IPS DF 4.7 (cell line): ENCODE results near the gene THBD.

Experiments
- DNase-seq: peaks from one replicate; pipeline ENCODE4 v3.0.0-alpha.2; 2013; ENCODE audit warnings: low spot score; ENCODE audit errors: extremely low read depth

THBD gene

DNA sequence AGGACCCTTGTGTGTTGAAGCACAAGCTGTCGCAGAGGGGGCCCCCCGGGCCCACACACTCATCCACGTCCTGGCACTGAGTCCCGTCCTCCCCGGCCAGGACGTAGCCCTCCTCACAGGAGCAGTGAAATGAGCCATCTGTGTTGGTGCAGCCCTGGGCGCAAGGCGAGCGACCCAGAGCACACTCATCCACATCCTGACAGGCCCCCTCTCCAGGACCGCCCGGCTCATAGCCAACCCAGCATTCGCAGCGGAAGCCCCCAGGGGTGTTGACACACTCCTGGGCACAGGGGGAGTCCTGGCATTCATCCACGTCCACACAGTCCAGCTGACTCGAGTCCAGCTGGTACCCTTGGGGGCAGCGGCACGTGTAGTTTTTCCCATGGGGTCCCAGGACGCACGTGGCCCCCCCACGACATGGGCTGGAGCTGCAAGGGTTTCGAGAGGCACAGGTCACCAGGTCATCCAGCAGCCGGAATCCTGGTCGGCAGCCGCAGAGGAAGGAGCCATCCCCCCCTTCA, 35.4 kb upstream of the THBD start:
- DNase-seq: no peak

DNA sequence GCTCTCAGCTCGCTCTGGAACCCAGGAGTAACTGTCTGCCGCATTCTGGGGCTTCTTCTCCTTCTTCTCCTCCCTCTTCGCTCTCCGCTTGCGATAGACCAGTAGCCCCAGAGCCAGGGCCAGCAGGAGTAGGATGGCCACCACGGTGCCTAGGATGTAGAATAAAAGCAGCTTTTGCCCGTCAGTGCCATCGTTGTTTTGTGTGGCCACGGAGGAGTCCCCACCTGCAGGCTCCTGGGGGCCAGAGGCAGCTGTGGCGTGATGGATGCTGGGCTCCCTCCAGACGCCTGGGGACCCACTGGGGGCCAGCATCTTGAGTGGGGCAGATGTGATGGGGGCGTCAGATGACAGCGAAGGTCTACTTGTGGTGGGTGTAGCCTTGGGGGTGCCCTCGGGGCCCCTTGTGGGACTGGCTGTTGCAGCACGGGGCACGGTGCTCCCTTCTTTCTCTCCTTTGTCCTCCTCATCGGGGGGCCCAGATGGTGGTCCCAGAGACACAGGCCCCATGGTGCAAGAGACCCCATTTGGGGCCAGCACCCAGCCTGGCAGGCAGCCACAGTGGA, 34.9 kb upstream of the THBD start:
- DNase-seq: no peak

DNA sequence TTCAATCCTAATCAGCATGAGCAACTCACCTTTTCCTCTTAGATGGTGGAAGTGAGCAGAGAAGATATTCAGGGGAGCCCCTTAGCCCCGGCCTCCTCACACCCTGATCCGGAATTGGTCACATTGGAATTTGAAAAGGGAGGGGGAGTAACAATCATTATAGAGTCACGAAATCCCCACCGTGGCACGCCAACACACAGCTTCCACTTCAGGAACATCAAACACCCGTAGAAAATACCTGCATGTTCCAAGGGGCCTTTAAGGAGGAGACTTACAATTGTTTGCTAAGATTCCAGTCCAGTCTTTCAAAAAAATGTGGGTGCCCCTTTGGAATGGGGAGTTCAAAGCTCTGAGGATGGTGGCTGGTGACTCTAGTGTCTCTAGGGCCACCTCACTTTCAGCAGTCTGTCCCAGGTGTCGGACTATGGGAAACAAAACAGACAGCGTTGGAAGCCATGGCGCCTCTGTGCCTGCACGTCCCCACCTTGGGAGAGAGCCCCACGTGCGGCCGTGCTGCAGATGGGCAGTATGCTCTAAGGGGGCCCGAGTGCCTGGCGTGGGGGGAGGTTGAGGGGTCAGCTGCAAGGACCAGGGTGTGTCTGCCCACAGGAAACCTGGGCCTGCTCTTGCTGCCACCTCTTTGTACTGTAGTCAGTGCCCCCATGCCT, 34.2 kb upstream of the THBD start:
- DNase-seq: no peak

DNA sequence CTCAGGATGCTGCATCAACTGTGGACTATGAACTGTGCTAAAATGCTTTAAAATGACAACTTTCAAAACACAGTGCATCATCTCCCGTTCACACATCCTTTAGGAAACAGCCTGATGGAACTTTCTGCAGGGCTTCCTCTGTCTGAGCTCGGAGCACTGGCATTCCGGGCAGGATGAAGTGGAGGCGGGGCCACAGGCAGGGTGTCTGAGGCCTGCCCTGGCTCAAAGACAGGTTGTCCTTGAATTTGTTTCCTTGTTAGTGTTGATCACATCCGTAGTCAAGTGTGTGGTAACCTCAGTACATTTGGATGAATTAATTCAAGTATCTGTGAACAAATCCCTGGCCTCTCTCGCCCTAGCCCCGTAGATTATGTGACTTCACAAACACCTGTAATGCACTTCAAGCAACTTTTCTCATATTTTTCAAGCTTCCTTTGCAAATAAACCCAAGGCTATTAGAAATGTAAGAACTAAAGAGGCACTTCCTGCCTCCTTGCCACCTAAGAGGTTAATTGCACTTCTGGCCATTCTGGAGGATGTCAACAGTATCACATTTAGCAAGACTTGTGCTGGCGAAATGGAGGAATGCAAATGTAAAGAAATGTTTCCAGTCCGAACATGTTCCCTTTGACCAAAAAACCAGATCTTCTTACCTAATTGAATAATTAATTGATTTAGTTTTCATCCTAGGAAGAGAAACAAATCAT, 33.5 kb upstream of the THBD start:
- no peak for DNase-seq

DNA sequence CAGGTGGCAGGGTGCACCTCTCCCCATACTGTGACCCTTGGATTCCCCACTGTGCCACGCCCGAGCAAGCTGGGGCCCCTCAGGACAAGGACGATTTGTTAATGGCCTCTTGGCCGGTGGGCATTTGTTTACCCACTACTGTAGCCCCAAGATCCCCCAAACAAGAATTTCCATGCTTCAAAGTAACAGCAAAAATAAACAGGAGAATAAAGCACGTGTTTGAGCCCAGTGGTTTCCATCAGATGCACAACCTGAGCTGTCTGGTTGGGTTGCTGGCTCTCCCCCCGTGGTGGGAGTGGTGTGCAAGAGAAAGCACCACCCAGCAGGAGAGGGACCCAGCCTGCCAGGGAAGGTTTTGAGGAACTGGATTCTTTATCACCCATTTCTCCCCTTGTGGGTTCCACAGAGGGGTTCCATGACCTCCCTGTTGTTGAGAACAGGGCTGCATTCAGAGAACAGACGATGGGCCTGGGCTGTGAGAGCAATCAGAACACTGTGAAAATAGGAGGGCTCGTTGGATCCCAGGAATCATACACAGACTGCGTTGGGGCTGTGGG, 31.9 kb upstream of the THBD start:
- DNase-seq: no peak

- DNase-seq: no peak
These were observed 31.0 kb upstream of the THBD start for GRCh38 chr20:23080521-23080920.

DNA sequence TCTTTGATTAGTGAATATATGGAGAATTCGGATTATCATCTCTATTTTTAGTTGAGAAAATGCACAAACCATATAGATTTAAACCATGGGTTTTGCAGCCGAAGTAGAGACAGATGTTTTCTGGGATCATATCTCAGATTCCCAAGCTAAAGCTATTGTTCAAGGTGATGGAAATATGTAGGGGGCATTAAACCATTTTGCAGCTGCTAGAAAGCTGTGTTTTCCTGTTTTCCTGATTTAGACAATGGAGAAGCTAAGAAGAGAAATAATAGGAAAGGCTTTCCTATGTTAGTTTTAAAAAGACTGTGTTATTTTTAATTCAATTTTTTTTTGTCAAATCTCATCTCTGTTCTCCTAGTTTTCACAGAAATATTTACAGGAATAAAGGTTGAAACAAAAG, 30.5 kb upstream of the THBD start:
- no peak for DNase-seq

GRCh38 chr20:23079016-23079351, 29.5 kb upstream of the THBD start:
- DNase-seq: no peak

- no peak for DNase-seq
These were observed 29.0 kb upstream of the THBD start for GRCh38 chr20:23078351-23079015.

GRCh38 chr20:23077277-23077676, 27.8 kb upstream of the THBD start:
- no peak for DNase-seq

DNA sequence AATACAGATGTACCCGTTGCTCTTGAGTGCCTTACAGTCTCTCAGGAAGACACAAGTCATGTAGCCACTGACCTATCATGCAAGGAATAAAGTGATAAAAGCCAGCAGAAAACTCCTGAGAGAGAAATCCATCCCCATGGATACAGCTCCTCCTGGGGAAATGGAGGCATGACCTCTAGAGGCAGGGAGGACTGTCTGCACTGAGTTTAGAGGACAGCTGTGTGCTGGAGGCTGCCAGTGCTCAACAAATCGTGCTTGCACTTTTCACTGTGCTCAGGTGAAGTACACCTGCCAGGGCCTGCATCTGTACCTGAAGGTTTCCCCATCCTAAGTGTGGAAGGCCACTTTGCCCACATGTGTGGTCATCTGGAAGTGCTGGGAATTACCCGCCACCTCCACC, 24.6 kb upstream of the THBD start:
- DNase-seq: no peak

- no peak for DNase-seq
These were observed 23.6 kb upstream of the THBD start for GRCh38 chr20:23072892-23073586.

- no peak for DNase-seq
These were observed 22.5 kb upstream of the THBD start for GRCh38 chr20:23071996-23072395.

DNA sequence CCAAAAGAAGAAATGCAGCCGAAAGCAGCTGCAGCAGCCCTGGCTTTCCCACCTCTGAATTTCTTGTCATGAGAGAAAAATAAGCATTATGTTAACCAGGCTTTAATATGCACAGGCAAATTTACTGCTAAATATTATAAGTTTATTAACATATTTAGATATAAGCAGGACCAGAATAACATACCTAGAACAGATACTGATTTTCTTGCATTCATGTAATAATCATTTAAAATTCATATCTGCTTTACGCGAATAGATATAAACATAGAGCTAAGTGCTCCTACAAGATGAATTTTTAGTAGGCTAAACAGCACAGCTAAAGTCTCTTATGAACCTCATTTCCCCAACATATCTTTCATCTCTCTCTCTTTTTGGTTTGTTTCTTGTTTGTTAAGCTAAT, 21.9 kb upstream of the THBD start:
- no peak for DNase-seq

DNA sequence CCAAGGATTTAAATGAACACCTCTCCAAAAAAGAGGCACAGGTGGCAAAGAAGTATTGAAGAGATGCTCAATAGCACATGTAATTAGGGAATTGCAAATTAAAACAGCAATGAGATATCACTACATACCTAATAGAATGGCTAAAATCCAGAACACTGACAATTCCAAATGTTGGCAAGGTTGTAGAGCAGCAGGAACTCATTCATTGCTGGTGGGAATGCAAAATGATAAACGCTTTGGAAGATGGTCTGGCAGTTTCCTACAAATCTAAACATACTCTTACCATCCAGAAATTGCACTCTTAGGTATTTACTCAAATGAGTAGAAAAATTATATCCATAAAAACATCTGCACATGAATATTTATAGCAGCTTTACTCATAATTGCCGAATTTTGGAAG, 19.6 kb upstream of the THBD start:
- no peak for DNase-seq

GRCh38 chr20:23068283-23068682, 18.8 kb upstream of the THBD start:
- no peak for DNase-seq

DNA sequence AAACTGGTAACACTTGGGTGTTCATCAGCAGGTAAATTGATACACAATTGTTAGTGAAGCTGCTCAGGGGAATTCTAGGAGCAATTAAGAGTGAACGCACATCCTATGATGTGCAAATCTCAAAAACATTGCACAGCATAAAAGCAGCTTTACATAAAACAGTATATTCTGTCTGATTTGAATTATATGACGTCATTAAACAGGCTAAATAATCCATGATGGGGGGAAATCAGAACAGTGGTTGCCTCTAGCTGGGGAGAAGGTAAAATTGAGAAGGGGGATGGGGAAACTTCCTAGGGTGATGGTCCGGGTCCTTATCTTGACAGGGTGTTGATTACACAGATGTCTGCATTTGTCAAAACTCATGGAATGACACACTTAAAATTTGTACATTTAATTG, 17.3 kb upstream of the THBD start:
- no peak for DNase-seq

DNA sequence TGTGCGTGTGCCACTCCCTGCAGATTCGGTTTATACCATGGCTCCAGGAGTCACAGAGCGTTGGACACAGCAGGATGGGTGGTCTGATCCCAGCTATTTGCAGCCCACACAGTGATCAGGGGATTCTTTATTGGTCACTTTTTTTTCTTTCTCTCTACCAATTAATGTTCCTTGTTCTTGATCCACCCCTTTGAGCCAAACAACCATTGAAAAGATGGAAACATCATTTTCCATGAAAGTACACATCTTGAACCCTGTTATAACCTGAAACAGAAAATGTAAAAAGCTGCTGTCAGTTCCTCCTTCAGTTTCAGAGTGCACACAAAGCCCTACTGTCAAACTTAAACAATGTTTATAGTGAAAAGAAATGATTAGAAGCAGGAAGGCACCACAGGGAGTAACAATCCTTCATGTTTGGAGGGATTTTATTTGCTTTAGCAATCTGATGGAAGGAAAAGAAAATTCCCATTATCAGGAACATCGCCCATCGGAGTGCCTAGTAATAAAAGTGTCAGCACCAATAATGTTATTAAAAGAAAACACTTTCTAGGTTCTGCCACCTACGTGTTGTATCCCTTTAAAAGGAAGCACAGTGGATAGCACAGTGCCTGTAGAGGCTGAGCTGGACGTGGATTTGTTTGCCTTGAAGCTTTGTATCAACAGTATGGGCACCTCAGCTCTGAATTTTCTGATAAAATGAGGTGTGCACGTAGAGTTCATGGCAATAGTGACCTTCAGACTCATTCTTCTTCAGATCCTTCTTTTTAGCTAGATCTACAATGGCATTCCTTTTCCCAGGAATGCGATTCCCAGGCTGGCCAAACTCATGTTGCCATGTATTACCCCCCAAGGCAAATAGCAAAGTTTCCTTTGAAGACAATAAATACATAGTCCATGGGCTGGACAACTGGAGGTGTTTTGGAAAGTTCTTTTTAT, 16.1 kb upstream of the THBD start:
- DNase-seq: no peak

GRCh38 chr20:23063581-23063980, 14.1 kb upstream of the THBD start:
- no peak for DNase-seq

DNA sequence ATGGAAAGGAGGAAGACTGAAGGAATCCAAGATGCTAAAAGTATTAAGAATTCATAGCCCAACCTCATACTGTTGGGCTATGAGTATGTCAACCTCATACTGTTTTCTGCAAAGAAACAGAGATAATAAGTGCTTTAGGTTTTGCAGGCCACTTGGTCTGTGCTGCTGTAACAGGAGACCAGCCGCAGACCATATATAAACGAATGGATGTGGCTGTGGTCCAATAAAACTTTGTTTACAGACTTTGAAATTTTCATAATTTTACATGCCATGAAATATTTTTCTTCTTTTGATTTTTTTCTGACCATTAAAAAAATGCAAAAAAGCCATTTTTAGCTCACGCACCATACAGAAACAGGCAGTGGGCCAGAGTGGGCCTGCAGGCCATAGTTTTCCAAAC, 13.7 kb upstream of the THBD start:
- no peak for DNase-seq
